ENCODE measurements around the gene KCNMA1. TPM values are rescaled to one million over a fixed set of nuclear protein-coding genes. Genes with fewer than 3 reads are reported as not detected.

KCNMA1 gene
- polyA plus RNA-seq, 1 donor from 2014 or later = 60.8 TPM

- Histone ChIP-seq H3F3A (ENCODE audit: insufficient read depth, low read length, poor library complexity, severe bottlenecking) (no peaks in the 10 kb centered on the region), H3K9me2 (ENCODE audit: insufficient read depth, low read length) (no peaks in the 10 kb centered on the region), H3K79me2 (replicated peaks; ENCODE audit: insufficient read depth, low read length) (no peaks in the 10 kb centered on the region), H3K4me2 (ENCODE audit: low read length) (no peak overlapping the region), H3K27ac (ENCODE audit: low read length) (no peak overlapping the region), H3K27me3 (ENCODE audit: insufficient read depth, low read depth, low read length) (no peaks in the 10 kb centered on the region), H4K20me1 (ENCODE audit: insufficient read depth) (no peaks in the 10 kb centered on the region), H3K9ac (ENCODE audit: low read length) (no peak overlapping the region), H3K4me3 (ENCODE audit: low read length) (no peak overlapping the region), H2AFZ (ENCODE audit: low read depth, low read length) (no peak overlapping the region), H3K36me3 (ENCODE audit: insufficient read depth, low read length) (no peaks in the 10 kb centered on the region), H3K9me3 (ENCODE audit: low read length) (no peaks in the 10 kb centered on the region)
- TF ChIP-seq CTCF (IDR thresholded peaks at IDR 0.05; ENCODE audit: poor library complexity, severe bottlenecking) = no peak
- TF ChIP-seq EP300 (conservative IDR thresholded peaks at IDR 0.05; ENCODE audit: poor library complexity, severe bottlenecking) = no peak
- TF ChIP-seq MXI1 (conservative IDR thresholded peaks at IDR 0.05; ENCODE audit: poor library complexity, severe bottlenecking) = no peak
- TF ChIP-seq SMC3 (conservative IDR thresholded peaks at IDR 0.05; ENCODE audit: poor library complexity) = no peak
- no peak for TF ChIP-seq REST (IDR thresholded peaks at IDR 0.05; ENCODE audit: borderline replicate concordance)
- no peak for TF ChIP-seq POLR2AphosphoS5 (IDR thresholded peaks at IDR 0.05)
These were observed 179.9 kb downstream of the KCNMA1 start for GRCh38 chr10:77457721-77458120.

GRCh38 chr10:77457266-77457665, 180.3 kb downstream of the KCNMA1 start:
- Histone ChIP-seq H4K20me1 (ENCODE audit: insufficient read depth) (no peaks in the 10 kb centered on the region), H3F3A (ENCODE audit: insufficient read depth, low read length, poor library complexity, severe bottlenecking) (no peaks in the 10 kb centered on the region), H3K36me3 (ENCODE audit: insufficient read depth, low read length) (no peaks in the 10 kb centered on the region), H2AFZ (ENCODE audit: low read depth, low read length) (no peak overlapping the region), H3K27me3 (ENCODE audit: insufficient read depth, low read depth, low read length) (no peaks in the 10 kb centered on the region), H3K9ac (ENCODE audit: low read length) (no peak overlapping the region), H3K4me3 (ENCODE audit: low read length) (no peak overlapping the region), H3K9me3 (ENCODE audit: low read length) (no peaks in the 10 kb centered on the region), H3K9me2 (ENCODE audit: insufficient read depth, low read length) (no peaks in the 10 kb centered on the region), H3K79me2 (replicated peaks; ENCODE audit: insufficient read depth, low read length) (no peaks in the 10 kb centered on the region), H3K4me2 (ENCODE audit: low read length) (no peak overlapping the region), H3K27ac (ENCODE audit: low read length) (no peak overlapping the region)
- TF ChIP-seq POLR2AphosphoS5 (IDR thresholded peaks at IDR 0.05) (no peak), CTCF (IDR thresholded peaks at IDR 0.05; ENCODE audit: poor library complexity, severe bottlenecking) (no peak), RAD21 (conservative IDR thresholded peaks at IDR 0.05) (no peak), MXI1 (conservative IDR thresholded peaks at IDR 0.05; ENCODE audit: poor library complexity, severe bottlenecking) (no peak), TAF1 (IDR thresholded peaks at IDR 0.05; ENCODE audit: low read depth) (no peak), REST (IDR thresholded peaks at IDR 0.05; ENCODE audit: borderline replicate concordance) (no peak), EZH2 (IDR thresholded peaks at IDR 0.05; ENCODE audit: borderline replicate concordance, insufficient read depth, low read length, poor library complexity, severe bottlenecking) (no peak), SMC3 (conservative IDR thresholded peaks at IDR 0.05; ENCODE audit: poor library complexity) (no peak), EP300 (conservative IDR thresholded peaks at IDR 0.05; ENCODE audit: poor library complexity, severe bottlenecking) (no peak)

All from neural cell (in vitro differentiated cells).